NCI-H446 treated with DMSO at 0.1 percent for 48 hours (cell line): ENCODE data around the gene ANP32E.

Experiments
- DNase-seq: peaks from one replicate; lab custom pipeline; 2025; lab: John Stamatoyannopoulos, UW

The ANP32E gene

DNA sequence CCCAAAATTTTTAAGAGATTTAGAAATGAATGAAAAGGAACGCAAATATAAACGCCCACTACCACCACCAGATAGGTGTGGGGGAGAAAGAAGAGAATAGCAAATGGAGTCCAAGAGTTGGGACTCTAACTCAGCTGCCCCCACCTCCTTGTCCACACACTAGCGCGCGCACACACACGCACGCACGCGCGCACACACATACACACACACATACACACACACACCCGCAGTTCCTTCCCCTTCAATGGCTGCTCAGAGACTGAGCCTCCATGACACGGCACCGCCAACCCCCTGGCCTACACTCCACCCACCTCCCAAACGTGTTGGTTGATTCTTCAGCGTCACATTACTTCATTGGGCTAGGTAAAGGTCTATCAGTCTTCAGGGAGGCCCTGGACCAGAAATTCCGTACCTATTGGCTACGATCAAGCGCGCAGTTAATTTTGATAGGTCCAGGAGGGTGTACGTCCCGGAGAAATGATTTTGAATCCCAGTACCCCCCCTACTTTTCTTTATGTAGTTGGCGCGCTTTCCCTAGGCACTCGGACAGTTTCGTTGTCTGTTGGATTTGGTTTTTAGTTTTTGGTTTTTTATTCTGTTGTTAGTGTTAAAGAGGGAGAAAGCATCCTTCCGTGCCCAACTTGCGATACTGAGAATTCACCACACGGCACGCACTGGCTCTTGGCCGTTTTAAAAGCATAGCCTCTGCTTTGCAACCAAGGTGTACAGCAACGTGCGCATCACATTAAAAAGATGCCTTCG is at the start of gene ANP32E:
ANP32E (minus strand) TSS at position 261 of the 762 bp plus-strand sequence. CDS start 326 bp downstream, outside the sequence.
- peak; percentile 100 for DNase-seq

- DNase-seq, result no peak
These were observed 47.3 kb upstream of the ANP32E start for GRCh38 chr1:150283260-150283659.

DNA sequence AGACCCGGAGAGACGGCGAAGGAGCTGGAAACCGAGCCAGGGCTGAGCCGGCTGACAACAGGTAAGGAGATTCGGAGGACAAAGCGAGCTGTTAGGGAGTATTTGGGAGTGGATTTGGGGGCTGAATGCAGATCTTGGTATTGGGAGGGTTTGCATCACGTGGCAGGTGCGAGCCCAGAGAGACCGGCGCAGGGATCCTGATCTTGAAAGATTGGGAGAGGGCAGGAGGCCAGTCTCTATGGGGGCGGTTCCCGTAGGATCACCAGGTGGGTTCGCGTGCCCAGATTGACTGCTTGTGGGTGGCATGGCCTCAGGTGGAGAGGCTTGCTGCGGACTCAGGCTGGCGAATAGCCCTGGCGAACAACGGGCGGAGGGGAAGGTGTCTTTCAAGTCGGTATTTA is 46.6 kb upstream of the ANP32E start:
- DNase-seq, result no peak

DNA sequence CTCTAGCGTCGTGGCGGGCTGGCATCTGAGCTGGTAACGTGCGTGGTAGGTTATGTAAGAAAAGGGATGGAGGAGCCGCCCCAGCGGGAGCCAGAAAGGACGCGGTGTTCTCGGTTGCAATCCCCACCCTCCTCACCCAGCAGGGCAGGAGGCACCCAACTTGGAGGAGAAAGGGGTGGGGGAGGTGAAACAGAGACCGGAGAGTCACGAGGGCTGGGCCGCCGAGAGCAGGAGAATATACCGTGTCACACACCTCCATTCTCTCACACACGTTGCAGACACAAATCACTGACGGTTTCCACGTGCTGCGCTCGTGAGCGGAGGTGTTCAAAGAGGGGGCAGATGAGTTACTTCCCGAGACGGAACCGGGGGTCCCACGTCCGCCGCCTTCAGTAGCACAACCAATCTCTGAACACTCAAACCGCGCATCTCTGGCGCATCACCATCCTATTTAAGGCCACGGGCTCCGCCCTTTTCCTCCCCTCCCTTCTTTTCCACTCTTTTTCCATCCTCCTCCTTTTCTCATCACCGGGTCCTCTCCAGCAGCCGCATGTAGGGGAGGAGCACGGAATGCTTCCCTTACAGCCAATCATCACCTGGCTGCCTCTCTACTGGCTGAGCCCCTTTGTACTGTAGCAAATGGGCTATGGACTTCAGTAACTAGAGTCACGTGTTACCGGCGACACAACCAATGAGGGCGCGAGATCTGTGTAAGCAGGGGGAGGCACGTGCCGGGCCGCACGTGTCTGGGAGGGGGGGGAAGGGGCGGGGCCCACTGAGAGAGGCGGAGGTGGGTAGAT is 46.0 kb upstream of the ANP32E start, which contains the start of gene CIART:
CIART (plus strand) TSS at position 797 of the 800 bp plus-strand sequence. CDS start 714 bp downstream, outside the sequence.
- DNase-seq, result peak; percentile 98

DNA sequence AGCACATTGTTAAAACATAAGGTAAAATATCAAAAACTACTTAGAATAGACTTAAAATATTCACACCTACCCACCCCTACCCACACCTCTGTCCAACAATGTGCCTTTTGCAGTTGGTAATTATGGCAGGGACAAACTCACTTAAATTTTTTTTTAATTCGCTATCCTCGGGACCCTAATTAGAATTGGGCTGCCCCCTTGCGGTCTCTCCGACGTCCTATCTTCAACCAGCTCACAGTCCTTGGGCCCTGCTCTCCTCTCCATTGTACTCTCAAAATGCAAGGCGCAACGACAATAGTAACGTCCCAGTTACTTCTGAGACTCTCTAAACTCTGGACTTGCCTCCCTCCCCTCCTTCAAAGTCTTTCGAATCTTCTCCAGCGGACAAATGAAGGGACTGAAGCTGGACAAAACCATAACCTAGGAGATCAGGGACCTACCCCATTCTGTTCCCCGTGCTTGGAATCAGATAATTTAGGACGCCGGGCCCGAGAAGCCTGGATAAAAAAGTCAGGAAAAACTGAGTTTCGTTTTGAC is 45.4 kb upstream of the ANP32E start:
- DNase-seq, result peak; percentile 43

DNA sequence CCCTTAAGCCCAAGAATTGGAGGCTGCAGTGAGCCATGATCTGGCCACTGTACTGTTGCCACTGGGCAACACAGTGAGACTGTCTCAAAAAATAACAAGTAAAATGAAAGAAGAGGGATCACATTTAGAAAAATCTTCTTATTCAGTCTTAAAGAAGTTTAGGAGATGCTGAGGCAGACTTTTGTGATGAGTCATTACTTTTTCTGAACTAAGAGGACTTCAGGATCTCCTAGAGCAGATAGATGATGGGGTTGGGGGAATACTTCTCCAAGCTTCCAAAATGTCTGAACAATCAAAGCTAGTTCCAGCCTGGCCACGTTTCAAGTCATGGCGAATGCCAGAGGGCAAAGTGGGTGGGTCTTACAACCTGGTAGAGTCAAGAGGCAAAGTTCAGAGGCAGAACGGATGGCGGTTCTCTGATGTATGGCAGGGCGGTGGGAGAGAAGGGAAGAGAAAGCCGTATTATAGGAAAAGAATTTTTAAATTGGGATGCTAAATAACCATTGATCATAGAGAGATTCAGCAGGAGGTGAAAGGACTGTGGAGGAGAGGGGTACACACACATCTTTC is 44.3 kb upstream of the ANP32E start:
- DNase-seq, result no peak

DNA sequence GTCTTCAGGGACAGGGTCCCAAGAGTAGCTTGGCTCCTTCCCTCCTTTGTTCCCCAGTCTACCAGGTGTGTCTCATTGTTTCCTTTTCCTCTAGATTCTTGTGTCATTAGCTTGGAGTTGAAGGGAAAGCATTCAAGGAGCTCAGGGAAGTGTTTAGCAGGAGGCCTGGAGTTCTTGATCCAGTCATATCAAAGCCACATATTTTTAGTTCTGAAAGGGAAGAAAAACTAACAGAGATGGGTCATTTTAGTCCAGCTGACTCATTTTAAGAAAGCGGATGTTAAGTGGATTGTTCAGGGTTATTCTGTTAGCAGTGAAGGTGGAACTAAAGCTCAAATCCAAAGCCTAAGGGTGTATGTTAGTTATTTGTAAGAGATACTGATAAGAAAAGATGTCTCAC is 37.4 kb upstream of the ANP32E start:
- DNase-seq, result no peak

DNA sequence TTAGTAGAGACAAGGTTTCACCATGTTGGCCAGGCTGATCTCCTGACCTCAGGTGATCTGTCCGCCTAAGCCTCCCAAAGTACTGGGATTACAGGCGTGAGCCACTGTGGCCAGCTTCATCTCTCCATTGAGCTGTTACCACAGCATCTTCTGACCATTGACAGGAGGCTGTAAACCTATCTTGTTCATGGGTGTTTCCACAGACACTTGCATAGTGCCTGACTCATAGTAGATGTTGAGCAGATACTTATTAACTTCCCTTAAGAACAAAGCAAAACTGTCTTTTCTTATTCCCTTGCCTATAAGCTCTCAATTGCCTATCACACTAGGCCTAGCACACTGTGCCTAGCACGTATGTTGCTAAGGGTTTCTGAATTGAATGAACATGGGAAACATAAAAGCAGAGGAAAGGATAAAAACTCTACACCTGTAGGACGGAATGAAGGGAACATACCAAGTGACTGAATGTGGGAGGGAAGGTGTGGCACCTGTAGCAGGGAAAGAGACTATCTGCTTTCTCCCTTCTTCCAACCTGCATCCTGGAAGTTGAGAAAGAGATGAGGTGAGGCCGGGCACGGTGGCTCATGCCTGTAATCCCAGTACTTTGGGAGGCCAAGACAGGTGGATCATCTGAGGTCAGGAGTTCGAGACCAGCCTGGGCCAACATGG is 35.5 kb upstream of the ANP32E start:
- DNase-seq, result no peak

GRCh38 chr1:150269451-150269850 is 33.5 kb upstream of the ANP32E start:
- no peak for DNase-seq

GRCh38 chr1:150268705-150269403 is 32.9 kb upstream of the ANP32E start, which contains the start of gene APH1A:
APH1A (minus strand) TSS chr1:150269016; CDS start chr1:150268810, 206 bp downstream.
- DNase-seq, result peak; percentile 94

- no peak for DNase-seq
These were observed 32.4 kb upstream of the ANP32E start for GRCh38 chr1:150268340-150268704.

- DNase-seq, result no peak
These were observed 32.0 kb upstream of the ANP32E start for GRCh38 chr1:150267896-150268295.

DNA sequence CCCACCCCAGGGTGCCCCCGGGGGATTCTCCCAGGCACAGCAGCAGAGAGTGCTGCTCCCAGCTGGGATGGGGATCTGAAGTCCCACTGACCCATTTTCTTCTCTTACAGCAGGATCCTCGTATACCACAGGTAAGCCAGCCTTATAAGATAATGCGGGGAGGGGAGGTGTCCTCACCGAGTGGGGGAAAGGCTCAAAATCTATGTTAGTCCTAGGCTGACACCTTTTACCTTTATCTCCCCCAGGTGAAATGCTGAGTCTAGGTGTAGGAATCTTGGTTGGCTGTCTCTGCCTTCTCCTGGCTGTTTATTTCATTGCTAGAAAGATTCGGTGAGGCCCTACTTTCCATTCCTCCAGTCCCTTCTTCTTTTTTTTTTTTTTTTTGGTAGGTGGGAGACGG is 27.6 kb upstream of the ANP32E start:
- no peak for DNase-seq

- no peak for DNase-seq
These were observed 26.7 kb upstream of the ANP32E start for GRCh38 chr1:150262388-150263320.

DNA sequence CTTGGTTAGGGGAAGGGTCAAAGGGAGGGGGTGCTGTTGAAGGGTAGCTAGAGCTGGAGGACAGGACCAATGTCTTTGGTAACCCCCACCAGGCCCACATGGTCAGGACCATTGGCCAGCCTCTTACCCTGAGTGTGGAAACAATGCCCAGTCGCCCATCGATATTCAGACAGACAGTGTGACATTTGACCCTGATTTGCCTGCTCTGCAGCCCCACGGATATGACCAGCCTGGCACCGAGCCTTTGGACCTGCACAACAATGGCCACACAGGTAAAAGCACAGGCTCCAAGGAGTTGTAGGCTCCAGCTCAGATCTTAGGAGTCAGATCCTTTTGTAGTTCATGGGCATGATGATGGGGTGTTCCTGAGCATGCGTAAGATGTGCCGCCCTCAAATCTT is 25.5 kb upstream of the ANP32E start:
- no peak for DNase-seq

- no peak for DNase-seq
These were observed 24.1 kb upstream of the ANP32E start for GRCh38 chr1:150259758-150260669.

- no peak for DNase-seq
These were observed 23.3 kb upstream of the ANP32E start for GRCh38 chr1:150259217-150259616.

DNA sequence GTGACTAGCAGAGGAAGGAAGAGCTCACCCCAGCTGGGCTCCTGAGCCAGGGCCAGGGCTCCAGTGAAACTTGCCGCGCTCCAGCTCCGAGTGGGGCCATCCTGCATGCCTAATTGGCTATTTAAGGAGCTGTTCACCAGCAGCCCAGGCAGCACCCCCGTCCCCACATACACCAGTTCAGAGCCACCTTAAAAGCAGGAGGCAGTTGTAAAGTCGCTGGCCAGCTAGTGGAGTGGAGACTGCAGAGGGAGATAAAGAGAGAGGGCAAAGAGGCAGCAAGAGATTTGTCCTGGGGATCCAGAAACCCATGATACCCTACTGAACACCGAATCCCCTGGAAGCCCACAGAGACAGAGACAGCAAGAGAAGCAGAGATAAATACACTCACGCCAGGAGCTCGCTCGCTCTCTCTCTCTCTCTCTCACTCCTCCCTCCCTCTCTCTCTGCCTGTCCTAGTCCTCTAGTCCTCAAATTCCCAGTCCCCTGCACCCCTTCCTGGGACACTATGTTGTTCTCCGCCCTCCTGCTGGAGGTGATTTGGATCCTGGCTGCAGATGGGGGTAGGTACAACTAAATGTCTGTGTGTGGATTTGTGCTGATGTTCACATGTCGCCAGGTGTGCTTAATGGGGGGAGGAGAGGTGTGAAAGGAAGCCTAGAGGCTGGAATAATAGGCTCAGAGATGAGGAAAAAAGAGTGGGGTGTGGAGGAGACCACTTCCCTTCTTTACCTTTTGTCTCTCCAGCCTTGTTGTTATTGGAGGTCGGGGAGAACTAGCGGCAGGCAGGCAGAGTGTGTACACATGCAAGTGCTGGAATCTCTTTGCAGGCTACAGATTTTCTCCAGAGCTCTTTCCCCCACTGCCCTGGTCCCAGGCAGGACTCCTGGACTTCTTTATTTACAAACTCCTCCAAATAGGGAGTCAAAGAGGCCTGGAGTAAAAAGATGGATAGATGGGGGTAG is 22.0 kb upstream of the ANP32E start, which contains the start of gene CA14:
CA14 (plus strand) TSS at position 151 of the 962 bp plus-strand sequence; CDS start at position 506, 355 bp downstream.
- DNase-seq, result no peak
